GOT3 (cell line): ENCODE data around the gene SLC23A3.

Experiments
- DNase-seq: peaks from one replicate; lab custom pipeline; 2025; ENCODE audit warnings: mixed read lengths; lab: John Stamatoyannopoulos, UW

SLC23A3 gene

DNA sequence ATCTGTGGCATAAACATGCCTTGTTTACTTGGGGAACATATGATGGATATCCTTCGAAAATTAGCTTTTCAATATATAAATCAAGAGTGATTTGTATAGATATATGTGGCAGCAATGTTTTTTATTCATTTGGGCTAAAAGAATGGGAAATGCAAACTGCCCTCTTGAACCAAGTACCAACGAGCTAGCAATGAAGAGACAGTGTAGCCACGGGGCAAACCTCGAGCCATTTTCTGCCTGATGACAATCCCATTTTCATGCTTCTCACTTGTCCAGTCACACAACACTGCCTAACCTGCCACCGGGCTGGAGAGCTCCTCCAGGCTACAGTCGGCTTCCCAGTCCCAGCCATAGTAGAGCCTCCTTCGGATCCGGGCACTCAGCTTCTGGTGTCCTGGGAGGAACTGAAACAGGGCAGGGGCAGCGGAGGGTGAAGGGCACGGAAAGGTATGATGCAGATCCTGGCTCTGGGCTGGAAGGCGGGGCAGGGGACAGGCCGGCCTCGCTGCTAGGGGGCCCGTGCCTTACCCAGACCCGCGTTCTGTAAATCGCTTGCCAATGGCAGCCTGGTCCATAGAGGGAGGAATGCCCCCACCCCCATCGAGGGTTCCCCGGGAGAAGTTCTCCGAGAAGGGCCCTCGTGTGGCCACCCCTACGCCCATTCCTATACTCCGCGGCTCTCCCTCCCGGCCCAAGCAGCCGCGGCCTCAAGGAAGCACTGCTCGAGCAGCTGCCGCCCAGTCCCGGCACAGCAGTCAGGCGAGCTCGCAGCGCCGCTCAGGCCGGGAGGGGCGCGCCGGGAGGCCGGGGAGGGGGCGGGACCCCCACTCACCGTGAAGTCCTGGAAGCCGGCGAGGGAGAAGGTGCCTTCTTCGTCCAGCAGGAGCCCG, 6.3 kb upstream of the SLC23A3 start:
- no peak for DNase-seq

DNA sequence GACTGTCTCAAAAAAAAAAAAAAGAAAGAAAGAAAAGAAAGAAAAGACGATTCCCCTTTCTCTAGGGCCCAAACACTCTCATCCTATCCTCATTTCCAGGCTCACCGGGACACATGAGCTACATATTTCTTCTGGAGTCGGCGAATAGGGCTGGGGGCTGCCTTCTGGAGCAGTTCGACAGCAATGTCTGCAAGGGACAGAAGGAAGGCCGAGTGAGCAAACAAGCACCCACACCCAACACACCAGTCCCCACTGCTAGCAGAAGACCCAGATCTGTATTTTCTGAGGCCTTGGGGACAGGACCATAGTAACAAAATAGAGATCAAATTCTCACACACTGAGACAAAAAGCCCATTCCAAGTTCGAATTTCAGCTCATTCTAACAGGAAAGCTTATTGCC, 5.7 kb upstream of the SLC23A3 start:
- DNase-seq, result no peak

DNA sequence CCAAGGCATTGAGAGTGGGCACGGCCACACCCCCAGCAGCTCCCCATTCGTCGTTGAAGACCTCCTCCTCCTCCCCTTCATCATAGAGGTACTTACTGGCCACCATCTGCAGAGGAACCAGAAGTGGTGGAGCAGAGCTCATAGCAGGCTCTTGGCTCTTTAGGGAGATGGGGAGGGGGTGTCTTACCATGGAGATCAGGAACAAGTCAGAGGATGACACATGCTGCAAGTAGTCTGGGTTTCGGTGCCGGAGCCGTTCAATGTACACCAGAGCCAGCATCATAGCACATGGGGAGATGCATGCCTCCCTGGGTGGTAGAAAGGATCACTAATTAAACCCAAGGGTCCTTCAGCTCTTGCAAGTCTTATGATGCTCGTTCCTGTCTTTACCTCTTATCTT, 5.0 kb upstream of the SLC23A3 start:
- no peak for DNase-seq

DNA sequence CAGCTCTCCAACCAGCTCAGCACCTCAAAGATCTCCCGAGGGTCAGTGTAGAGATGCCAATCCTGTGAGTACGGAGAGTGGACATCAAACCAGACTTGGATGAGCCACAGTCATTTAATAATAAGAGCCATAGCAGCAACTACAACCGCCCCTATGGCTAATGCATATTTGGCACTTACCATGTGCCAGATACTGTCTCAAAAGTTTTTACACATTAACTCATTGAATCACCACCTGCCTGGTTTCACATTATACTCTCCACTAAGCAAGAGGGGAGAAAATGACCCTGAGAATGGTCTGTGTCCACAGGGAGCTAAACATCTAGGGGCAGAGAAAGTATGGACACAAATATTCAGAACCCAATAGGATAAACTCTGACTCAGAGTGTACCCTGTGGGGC, 4.3 kb upstream of the SLC23A3 start:
- DNase-seq, result no peak

DNA sequence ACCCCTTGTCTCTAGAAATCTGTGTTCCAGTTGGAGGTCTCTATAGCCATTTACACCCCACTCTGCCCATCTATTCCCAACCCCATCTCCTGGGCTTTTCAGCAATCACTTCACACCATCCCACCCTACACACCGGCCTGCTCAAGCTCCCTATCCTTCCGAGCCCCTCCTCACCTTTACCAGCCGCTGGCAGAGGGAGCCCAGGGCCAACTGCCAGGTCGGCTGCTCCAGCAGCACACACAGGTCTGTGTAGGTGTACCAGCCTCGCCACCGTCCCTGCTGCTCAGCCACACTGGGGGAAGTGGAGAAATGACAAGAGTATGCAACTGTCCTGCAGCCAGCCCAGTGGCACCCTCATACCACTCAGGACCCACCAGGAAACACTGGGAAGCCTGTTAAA, 3.3 kb upstream of the SLC23A3 start:
- no peak for DNase-seq

DNA sequence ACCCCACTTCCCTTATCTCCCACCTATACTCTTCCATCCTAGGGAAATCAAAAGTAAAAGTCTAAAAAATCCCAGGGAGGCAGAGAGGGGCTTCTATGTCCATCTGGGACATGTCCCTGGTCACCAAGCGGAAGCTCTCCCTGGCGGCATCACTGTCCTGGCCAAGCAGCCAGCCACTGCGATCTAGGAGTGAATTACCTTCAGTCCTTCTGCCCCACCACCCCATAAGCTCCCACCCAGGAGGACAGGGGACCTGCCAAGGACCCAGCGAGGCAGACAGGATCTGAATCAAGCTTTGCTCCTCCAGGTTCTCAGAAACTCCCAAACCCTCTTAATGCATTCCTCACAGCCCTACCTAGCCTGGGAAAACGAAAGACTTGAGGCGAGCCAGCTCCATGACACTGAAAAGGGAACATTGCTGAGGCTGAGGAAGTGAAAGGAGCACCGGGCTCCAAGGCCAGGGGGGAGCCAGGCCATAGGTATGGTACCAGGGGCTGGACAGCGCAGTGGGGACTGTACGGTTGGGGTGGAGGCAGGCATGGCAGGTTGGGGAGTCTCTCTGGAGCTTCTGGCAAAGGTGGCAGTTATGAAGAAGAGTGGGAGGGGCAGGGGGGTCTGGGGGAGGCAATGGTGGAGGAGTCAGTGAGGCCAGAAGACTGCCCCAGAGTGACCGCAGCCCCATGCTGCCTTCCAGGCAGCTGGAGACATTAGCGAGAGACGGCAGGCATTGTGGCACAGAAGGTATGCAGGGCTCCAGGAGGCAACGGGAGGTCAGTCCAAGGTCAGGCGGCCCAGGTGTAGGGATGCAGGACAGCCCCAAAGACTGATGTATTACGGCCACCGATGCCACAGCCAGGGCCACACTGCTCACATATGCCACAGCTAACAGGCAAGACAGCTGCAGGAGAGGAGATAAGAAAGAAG, 2.7 kb upstream of the SLC23A3 start:
- DNase-seq, result no peak

DNA sequence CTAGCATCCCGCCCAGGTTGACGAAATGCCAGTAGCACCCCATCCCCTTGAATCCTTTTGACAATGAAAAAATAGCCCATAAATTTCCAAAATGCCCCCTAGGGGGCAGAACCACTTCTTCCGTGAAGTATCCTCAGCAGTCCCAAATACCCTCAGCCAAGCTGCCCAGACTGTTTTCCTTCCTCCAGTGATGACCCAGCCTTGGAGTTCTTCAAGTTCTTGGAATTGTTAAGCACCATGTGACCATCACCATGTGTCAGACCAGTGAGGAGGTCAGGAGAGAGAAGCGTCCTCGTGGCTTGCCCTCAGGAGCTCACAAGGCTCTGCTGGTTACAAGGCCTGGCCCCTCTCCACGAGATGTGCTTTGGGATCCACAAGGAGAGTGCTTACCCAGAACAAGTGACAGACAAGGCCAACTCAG, 1.4 kb upstream of the SLC23A3 start:
- DNase-seq, result no peak

DNA sequence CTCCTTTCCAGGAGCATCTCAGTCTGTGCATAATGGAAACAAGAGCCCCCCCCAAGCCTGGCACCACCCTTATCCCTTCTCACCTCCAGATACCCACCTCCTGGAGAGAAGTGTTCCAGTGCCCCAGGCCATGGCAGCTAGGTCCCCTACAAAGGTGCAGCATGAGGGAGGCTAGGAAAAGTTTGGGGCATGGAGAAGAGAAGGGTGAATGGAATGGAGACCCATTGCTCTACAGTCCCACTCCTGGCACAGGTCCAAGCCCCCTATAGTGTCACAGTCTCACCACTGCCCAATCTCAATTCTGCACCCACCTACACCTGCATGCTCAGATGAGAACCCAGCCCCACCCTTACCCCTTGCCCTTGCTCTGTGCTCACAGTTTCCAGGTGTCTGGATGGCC, 897 bp downstream of the SLC23A3 start:
- DNase-seq, result no peak

DNA sequence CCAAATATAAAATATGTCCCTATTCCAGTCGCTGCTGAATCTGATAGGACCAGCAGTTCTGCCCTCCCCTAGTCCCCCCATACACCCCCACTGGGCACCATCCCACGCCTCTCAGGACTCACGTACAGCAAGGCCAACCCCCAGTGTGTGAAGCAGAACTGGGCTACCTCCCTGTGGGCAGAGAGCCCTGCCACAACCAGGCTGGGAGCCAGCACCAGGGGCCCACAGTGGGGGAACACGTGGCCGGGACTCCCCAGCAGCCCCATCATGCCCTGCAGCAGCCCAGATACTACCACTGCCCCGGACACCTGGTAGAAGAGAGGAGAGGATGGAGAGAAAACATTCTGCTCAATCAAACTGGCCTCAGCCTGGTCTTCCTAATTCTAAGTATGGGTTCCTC, 1.3 kb downstream of the SLC23A3 start:
- DNase-seq, result no peak

DNA sequence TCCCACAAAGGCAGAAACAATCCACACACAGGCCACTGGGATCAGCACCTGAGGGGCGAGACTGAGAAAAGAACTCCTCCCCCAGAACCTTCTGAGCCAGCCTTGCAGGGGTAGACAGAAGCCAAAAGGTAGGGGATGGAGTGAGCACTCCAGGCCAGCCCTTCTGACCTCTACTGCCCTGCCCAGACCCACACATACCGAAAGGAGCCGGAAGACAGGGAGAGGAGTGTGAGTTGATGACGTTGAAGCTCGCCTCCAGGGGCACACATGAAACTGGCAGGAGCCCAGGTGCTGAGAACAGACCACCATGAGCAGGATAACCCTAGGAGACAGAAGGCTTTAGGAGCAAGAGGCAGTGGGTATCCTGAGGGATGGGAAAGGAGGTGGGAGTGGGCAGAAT, 1.8 kb downstream of the SLC23A3 start:
- DNase-seq, result no peak

DNA sequence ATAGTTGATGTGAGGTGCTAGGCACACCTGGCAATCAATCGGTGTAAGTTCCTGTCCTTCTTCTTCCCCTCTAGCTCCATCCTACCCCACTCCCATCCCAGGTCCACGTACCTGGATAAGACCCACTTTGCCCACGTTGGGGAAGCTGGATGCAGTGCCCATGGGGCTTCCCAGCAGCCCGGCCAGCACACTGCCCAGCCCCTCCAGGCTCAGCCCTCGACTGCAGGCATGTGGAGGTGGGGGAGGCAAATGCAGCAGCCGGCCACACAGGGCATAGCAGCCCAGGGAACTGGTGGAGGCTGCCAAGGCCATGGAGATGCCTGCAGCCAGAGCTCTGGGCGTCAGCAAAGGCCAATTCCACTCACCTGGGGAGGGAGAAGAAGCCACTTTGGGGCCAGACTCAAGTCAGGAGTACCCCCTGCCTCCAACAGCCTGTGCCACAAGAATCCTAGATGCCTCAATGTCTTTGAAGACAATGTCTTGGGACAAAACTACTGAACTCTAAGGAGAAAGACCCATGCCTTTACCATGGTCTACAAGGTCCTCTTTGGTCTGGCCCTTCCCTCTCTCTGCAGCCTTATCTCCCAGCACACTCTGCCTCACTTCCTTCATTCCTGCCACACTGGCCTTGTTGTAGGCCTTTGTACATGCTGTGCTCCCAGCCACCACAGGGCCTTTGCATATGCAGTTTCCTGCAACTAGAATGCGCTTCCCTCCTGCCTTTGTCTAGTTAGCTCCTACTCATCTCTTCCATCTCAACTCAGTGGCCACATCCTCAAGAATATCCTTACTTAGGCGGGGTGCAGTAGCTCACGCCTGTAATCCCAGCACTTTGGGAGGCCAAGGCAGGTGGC, 4.5 kb downstream of the SLC23A3 start:
- DNase-seq, result no peak

DNA sequence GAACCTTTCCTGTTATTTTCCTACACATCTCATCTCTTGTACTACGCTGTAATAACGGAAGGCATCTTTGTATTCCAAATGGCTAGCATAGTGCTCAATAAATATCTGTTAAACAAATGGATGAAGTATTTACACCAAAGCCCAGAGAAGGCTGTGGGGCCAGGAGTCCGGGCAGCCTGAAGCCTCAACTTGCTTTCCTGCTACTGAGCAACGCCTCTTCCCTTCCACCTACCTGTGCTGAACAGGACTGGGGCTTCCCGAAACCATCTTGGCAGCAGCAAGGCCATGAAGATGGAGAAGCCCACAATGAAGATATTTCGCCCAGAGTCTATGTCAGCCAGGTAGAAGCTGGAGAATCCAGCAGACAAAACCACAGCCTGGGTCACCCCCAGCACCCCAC, 6.7 kb downstream of the SLC23A3 start:
- no peak for DNase-seq

DNA sequence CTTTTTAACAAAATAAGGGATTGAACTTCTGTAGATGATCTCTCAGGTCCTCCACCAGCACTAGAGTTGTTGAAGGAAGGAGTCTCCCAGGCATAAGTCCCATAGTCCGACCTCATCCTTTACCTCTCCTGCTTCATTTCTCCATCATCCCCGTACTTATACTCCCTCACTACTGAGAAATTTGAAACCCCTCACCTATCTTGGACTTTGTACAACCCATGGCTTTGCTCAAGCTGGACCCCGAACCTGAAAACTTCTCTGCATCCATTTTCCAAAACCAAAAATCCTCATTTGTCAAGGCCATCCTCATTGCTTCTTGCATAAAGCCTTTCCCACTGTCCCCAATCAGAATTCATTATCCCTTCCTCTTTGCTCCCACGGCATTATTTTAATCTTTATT, 8.7 kb downstream of the SLC23A3 start:
- DNase-seq, result no peak

DNA sequence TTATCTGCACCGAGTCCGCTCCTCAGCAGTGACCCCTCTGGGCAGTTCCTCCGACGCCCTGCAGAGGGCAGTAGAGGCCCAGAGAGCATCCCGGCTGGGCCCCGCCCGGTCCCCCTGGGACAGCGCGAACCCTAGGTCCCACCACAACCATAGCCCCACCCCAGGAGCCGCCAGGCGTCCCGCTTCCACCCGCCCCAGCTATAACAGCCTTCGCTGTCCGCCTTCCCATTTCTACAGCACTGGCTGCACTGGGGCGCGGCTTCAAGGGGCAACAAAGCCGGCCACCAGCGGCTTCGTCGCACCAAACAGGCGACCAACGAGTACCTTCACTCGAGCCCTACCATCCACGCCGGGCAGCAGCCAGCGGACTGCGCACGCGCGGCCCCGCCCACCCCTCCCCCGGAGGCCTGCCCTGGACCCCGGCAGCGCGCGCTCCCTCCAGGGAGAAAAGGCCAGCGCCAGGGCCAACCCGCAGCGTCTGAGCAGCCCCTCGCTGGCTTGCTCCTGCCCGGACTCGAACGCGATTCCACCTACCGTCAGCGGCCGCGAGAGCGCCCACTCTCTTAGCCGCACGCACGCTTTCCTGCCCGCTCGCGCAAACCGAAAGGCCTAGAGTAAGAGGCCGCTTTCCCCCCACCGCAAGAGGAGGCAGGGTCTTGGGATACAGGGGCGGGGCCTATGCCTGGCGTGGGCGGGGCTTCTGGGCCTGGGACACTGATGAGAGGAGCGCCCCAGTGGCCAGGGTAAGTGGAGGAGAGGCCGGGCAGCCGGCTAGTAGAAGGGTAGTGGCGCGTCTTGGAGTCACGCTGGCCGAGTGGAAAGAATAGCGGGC, 9.4 kb downstream of the SLC23A3 start, which contains the start of gene NHEJ1:
NHEJ1 (minus strand) TSS at position 630 of the 832 bp plus-strand sequence. CDS start 2,453 bp downstream, outside the sequence.
- DNase-seq, result peak; percentile 93

DNA sequence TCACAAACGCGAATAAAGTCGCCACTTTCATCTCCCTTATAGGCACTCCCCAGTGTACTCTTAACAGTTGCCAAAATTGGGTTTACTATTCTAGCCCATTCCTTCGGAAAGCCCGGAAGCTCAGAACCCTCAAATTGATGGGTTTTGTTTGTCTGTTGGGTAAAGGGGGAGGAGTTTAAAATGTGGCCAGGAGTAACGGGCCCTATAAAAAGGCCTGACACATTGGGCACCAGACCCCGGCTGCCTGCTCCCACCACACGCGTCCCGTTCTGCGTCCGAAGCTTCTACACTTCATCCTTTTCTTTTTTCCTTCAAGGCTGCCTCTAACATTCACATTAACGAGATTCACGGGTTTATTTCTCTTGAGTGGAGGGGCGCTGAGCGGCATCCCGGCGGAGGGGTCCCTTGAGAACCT, 10.1 kb downstream of the SLC23A3 start:
- no peak for DNase-seq

DNA sequence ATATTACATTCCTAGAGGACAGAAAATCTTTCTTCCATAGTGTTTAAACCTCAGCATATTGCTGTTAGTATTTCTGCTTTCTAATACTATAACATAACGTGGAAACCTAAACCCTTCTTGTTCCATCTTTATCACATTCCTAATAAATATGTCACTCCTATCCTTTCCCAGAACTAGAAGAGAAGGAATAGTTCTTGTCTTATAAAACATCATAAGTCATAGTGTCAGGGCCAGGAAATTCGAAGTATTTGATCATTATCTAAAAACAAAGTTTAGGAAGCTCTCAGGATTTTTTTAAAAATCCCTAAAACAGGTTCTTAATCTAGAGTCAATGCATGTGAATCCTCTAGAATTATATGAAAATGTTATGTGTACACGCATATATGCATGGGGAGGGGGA, 11.2 kb downstream of the SLC23A3 start:
- DNase-seq, result no peak

DNA sequence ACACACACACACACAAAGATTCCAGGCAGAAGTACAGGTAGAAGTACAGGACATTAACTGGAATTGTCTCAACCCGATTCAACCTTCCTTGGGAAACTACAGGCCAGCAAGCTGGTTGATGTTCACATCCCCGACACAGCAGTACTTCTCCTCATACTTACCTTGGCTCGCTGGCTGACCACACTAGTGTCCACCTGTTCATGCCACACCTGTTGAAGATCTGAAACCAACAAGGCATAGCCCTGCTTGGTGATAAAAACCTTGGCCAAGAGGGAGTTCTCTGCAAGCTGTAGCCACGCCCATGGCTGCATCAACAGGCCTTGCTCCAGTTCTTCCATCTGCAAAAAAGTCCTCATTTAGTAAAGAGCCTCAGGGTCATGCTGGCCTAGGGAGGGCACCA, 11.8 kb downstream of the SLC23A3 start:
- no peak for DNase-seq

DNA sequence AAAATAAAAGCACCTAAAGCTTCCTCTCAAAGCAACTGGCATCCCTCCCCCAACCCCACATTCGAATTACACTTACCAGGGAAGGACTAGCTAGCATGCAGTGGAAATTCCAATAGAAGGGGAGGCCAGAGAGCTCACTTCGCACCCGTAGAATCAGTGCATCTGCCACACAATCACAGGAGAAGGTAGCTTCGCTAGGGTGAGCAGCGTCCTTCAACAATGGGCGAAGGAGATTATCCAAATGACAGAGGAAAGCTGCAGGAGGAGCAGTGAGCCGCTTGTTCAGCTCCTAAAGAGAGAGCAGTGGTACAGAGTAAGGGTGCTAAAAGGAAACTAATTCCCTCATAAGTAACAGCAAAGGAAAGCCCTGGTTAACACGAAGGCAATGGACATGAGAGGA, 12.4 kb downstream of the SLC23A3 start:
- no peak for DNase-seq

DNA sequence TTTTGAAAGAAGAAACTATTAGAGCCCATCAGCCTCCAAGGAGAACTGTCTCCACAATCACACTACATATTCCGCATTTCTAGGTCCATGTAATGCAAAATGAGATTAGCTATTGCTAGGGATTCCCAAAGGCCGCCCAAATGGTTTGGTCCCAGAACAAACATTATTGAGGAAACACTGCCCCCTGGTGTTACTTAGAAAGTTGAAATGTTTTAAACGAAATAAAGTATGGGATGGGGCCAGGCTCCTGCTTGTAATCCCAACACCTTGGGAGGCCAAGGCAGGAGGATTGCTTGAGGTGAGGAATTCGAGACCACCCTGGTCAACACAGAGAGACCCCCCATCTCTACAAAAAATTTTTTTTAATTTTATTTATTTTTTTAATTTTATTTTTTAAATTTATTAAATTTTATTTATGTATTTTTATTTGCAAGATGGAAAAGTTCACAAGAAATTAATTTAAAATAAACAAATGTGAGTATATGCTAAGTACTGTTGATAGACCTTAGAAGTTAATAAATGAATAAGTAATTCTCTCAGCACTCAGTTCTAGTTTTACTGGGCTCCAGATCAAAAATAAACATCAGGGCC, 14.7 kb downstream of the SLC23A3 start:
- DNase-seq, result no peak

DNA sequence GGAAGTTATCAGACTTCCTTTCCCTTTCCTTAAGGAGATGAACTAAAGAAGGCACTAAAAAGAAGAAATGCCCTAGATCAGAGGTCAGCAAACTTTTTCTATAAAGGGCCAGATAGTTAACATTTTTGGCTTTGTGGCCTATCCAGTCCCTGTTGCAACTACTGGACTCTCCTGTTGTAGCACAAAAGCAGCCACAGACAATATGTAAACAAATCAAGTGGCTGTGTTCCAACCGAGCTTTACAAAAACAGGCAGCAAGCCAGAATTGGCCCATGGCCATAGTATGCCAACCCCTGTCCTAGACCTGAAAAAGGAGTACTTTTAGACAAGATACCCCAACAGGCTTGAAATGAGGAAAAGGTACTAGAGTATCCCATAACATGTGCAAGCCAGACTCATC, 20.2 kb downstream of the SLC23A3 start:
- DNase-seq, result no peak

DNA sequence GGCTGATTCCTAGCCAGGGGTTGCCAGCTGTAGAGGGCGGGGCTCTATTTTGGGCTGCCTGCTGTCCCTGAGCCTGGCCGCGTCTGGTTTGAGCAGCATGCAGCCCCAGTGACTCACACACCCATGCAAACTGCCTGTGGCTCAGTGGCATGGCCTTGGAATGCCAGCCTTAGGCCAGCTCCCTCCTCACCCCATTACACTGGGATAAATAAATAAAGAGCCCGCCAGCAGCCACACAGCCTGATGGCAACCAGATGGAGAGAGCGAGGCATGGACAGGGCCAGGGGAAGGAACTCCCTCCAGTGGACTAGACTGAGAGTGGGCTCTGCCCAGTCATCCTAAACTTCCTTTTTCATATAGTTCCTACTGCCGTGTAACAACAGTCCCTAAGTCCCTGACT, 27.5 kb downstream of the SLC23A3 start:
- peak; percentile 36 for DNase-seq
